LNCaP clone FGC (cell line): Measurements from ENCODE around the gene CDYL2.
A peak's percentile ranks its signal among the peaks of the same experiment; 100 is the strongest.

Experiments
- DNase-seq: peaks from one replicate; pipeline ENCODE4 v3.0.0-alpha.2; 2011; ENCODE audit warnings: low read depth
- H3K4me3 ChIP-seq: 2 replicates; pipeline ENCODE4 v1.5.1; 2011; ENCODE audit warnings: mild to moderate bottlenecking, low read depth, low read length, control low read depth
- TF ChIP-seq, protein P1 (sequence below): IDR thresholded peaks from 2 replicates; pipeline ENCODE4 v1.5.1; 2012; ENCODE audit warnings: mild to moderate bottlenecking; ENCODE audit not compliant: control insufficient read depth, insufficient read depth; ENCODE audit errors: extremely low read depth

CDYL2 gene

DNA sequence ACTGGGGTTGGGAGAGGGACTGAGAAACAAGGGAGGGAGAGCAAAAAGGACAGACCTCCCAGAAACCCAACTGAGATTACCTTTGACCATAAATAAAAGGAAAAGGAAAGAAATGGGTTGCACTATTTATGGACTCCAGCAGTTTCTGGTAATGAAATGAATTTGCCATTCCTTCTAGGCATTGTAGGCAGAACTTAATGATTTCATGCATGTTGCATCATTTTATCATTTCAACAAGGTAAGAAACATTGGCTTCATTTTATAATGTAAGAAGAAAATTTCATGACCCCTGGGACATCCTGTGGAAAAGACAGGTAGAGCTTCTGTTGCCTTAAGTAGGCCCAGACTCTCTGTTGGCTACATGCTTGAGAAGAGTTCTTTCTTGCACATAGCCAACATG is 8.2 kb upstream of the CDYL2 start:
- H3K4me3 ChIP-seq: no peak overlapping the region
- TF ChIP-seq, protein P1, sequence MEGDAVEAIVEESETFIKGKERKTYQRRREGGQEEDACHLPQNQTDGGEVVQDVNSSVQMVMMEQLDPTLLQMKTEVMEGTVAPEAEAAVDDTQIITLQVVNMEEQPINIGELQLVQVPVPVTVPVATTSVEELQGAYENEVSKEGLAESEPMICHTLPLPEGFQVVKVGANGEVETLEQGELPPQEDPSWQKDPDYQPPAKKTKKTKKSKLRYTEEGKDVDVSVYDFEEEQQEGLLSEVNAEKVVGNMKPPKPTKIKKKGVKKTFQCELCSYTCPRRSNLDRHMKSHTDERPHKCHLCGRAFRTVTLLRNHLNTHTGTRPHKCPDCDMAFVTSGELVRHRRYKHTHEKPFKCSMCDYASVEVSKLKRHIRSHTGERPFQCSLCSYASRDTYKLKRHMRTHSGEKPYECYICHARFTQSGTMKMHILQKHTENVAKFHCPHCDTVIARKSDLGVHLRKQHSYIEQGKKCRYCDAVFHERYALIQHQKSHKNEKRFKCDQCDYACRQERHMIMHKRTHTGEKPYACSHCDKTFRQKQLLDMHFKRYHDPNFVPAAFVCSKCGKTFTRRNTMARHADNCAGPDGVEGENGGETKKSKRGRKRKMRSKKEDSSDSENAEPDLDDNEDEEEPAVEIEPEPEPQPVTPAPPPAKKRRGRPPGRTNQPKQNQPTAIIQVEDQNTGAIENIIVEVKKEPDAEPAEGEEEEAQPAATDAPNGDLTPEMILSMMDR: no peak
- DNase-seq: no peak

DNA sequence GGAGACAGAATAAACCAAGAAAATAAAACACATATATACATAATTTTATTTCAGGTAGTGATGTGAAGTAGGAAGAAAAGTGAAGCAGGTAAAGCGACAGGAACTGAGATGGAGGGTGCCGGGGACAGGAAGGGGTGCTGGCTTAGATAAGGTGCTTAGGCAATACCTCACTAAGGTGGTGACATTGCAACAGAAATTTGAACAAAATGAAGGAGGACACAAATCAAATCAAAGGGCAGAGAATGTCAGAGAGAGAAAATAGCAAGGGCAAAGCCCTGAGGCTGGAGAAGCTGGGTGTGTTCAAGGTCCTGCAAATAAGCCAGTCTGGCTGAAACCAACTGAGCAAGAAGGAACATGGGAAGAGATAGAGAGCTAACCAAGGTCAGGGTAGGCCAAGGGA is 5.0 kb upstream of the CDYL2 start:
- TF ChIP-seq, protein P1: no peak
- DNase-seq: no peak
- H3K4me3 ChIP-seq: no peak overlapping the region

DNA sequence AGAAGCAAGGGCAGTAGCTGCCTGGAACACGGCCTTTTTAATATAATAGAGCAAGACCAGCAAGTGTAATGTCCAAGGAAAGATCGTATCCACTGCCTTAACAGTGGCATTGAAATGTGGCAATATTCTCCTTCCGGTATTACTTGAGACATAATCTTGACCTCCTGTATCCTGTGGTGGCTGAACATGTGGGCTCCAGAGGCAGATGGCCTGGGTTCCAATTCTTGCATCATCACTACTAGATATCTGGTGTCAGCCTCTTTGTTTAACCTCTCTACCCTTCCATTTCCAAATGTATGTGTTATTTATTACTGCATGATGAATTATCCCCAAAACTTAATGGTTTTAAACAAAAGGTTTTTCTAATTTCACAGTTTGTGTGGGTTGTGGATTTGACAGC is 3.5 kb upstream of the CDYL2 start:
- H3K4me3 ChIP-seq: no peak overlapping the region
- no peak for DNase-seq
- TF ChIP-seq, protein P1: no peak

DNA sequence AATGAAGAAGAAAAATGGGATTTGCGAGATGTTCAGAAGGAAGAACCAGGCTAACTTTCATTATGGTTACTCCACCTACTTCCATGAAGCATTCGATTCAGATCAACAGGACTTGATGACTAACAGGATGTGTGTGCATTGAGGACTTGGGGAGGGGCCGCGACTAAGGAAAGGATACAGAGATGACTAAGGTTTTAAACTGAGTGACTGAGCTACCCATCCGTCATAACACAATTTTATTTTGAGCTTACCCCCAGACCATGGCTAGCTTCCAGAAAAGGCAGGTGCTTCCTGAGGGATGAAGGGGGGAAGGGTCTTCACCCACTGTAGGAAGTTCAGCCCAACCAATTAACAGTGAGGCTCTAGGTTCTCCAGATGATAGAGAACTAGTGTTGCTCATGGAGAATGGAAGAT is 2.5 kb upstream of the CDYL2 start:
- H3K4me3 ChIP-seq: no peak overlapping the region
- no peak for DNase-seq
- TF ChIP-seq, protein P1: no peak

DNA sequence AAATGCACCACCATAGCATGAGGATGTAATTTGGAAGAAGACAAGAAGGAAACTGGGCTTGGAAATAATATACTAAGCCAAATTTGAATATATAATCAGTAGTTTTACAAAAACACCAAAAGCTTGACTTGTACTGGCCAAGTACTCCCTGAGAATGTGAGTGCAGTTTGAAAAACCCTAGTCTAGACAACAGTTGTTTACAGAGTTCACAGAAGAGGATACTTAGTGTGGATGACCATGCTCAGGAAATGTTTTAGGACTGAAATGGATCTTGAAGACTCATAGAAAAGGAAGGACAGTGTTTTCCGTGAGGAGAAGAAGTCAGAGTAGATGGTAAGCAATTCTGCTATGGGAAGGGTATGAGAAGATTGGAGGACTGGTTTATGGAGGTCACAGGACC is 1.9 kb upstream of the CDYL2 start:
- DNase-seq: no peak
- H3K4me3 ChIP-seq: no peak overlapping the region
- TF ChIP-seq, protein P1: no peak

DNA sequence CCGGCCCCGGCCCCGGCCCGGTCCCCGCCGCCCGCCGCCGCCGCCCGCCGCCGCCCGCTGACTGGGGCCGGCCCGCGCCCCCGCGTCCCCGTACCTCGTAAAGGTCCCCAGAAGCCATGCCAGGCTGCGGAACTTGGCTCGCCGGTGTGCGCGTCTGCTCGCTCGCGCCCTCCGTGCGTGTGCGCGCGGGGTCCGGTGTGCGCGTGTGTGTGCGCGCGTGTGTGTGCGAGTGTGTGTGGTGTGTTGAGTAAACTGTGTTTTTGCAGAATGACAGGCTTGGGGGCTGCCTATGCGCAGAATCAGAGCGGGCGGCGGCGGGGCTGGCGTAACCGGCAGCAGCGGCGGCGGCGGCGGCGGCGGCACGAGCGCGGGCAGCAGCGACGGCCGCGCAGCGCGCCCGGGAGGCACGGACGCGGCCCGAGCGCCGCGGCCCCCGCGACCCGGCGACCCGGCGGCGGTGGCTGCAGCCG is 307 bp downstream of the CDYL2 start:
- H3K4me3 ChIP-seq: peak overlapping the region; percentile 61
- TF ChIP-seq, protein P1: no peak
- DNase-seq: no peak

DNA sequence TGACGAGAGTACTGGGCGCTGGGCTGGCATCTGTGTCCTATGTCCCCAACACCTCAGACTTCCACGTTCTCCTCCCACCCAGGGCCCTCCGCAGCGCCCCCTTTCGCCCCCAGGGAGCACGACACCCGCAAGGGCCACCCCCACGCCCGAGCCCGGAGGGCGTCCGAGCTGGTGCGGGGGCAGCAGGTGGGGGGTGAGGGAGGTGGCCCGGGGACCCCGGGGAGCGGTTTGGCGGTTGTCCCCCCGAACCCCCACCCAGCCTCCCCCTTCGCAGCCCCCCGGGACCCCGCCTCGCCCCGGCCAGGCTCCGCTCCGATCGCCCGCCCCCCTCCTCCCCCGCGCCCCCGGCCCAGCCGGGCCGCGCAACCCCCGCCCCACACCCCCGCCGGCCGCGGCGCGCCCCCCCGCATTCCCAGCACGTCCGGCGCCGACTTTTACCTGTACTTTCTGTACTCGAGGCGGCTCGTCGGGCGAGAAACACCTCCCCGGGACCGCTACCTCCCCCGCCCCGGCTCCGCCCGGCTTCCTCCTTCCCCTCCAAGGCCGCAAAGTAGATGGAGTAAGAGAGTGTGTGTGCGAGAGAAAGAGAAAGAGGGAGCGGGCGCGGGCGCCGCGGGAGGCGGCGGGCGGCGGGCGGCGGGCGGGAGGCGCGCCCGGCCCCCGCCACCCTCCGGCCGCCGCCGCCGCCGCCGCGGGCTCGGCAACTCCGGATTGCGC is 901 bp downstream of the CDYL2 start:
- H3K4me3 ChIP-seq: peak overlapping the region; percentile 61
- TF ChIP-seq, protein P1: peak; percentile 71
- DNase-seq: no peak
